Measurements from ENCODE around the gene RGMA.
"Not testable (repeated sequence)": the region's sequence is repeated elsewhere in the genome, so short reads cannot be mapped to it uniquely, and the experiment has no call there.

RGMA gene

GRCh38 chr15:93042691-93043378 lies 46.2 kb downstream of the RGMA start:
- no peak overlapping the region for H3K4me3 ChIP-seq (ENCODE audit: low read depth, low read length)
- TF ChIP-seq CTCF (IDR thresholded peaks at IDR 0.05; ENCODE audit: low read depth, low read length), result no peak
- no peak for DNase-seq (ENCODE audit: low read depth, low spot score)
- in situ Hi-C loops (cut with HindIII; ENCODE audit: low sequenced_read_pairs), result no loop called here

- no peak for TF ChIP-seq CTCF (IDR thresholded peaks at IDR 0.05; ENCODE audit: low read depth, low read length)
- DNase-seq (ENCODE audit: low read depth, low spot score), result no peak
- in situ Hi-C loops (cut with HindIII; ENCODE audit: low sequenced_read_pairs), result no loop called here
- no peak overlapping the region for H3K4me3 ChIP-seq (ENCODE audit: low read depth, low read length)
These were observed 46.8 kb downstream of the RGMA start for GRCh38 chr15:93042211-93042610.

GRCh38 chr15:93041159-93041547 lies 47.9 kb downstream of the RGMA start:
- no peak for DNase-seq (ENCODE audit: low read depth, low spot score)
- H3K4me3 ChIP-seq (ENCODE audit: low read depth, low read length), result no peak overlapping the region
- in situ Hi-C loops (cut with HindIII; ENCODE audit: low sequenced_read_pairs), result no loop called here
- no peak for TF ChIP-seq CTCF (IDR thresholded peaks at IDR 0.05; ENCODE audit: low read depth, low read length)

GRCh38 chr15:93040288-93041158 lies 48.5 kb downstream of the RGMA start:
- DNase-seq (ENCODE audit: low read depth, low spot score), result no peak
- no peak overlapping the region for H3K4me3 ChIP-seq (ENCODE audit: low read depth, low read length)
- no peak for TF ChIP-seq CTCF (IDR thresholded peaks at IDR 0.05; ENCODE audit: low read depth, low read length)
- in situ Hi-C loops (cut with HindIII; ENCODE audit: low sequenced_read_pairs), result no loop called here

- DNase-seq (ENCODE audit: low read depth, low spot score); H3K4me3 ChIP-seq (ENCODE audit: low read depth, low read length); in situ Hi-C loops (cut with HindIII; ENCODE audit: low sequenced_read_pairs): not testable (repeated sequence)
These were observed 49.3 kb downstream of the RGMA start for GRCh38 chr15:93039562-93040287.

GRCh38 chr15:93037820-93038705 lies 50.9 kb downstream of the RGMA start:
- TF ChIP-seq CTCF (IDR thresholded peaks at IDR 0.05; ENCODE audit: low read depth, low read length), result no peak
- DNase-seq (ENCODE audit: low read depth, low spot score), result no peak
- no peak overlapping the region for H3K4me3 ChIP-seq (ENCODE audit: low read depth, low read length)
- in situ Hi-C loops (cut with HindIII; ENCODE audit: low sequenced_read_pairs), result no loop called here

All from astrocyte of the spinal cord (primary cell).